Muscle of leg (tissue), 11 donors: ENCODE measurements around the gene TEAD1. TPM values are rescaled to one million over a fixed set of nuclear protein-coding genes. Genes with fewer than 3 reads are reported as not detected.

ENCODE experiments used
- DNase-seq: peaks from one replicate; pipeline ENCODE4 v3.0.0; 2013
- H3K27ac ChIP-seq: one replicate; pipeline ENCODE4 v1.5.1; 2013; ENCODE audit warnings: mild to moderate bottlenecking, low read length, control low read depth
- H3K27me3 ChIP-seq: one replicate; pipeline ENCODE4 v1.6.1; 2013; ENCODE audit warnings: low read length; ENCODE audit not compliant: control insufficient read depth, insufficient read depth
- H3K36me3 ChIP-seq: one replicate; pipeline ENCODE4 v1.6.1; 2013; ENCODE audit warnings: low read length; ENCODE audit not compliant: control insufficient read depth, insufficient read depth
- H3K4me1 ChIP-seq: one replicate; pipeline ENCODE4 v1.6.1; 2013; ENCODE audit warnings: low read length; ENCODE audit not compliant: control insufficient read depth, insufficient read depth
- H3K4me3 ChIP-seq: one replicate; pipeline ENCODE4 v1.5.1; 2013; ENCODE audit warnings: low read length, control low read depth
- H3K9me3 ChIP-seq: replicated peaks from 2 replicates; pipeline ENCODE4 v1.6.1; 2013; ENCODE audit warnings: low read depth, low read length; ENCODE audit not compliant: control insufficient read depth
- WGBS: methylation state at CpG from one replicate; pipeline ENCODE4 v1.1.5; 2013; ENCODE audit warnings: missing lambda C conversion rate; ENCODE audit not compliant: insufficient coverage; 5-methylcytosine and 5-hydroxymethylcytosine counted together
- polyA plus RNA-seq, 8 donors: library from polyadenylated mRNA; unstranded; fragments of 120-200 nt; gene quantifications; one replicate each; pipeline versions ENCODE4 v1.2.1 to v1.2.3, GENCODE V29; 2013; ENCODE audit warnings: inconsistent platforms in 1 of 8, low replicate concordance in 1 of 8; ENCODE audit not compliant: insufficient read length in 8 of 8, insufficient read depth in 1 of 8
- total RNA-seq: library from RNA; stranded (reverse); fragments of 120-200 nt; gene quantifications from one replicate; pipeline ENCODE4 v1.2.4, GENCODE V29; 2013

TEAD1 gene
- total and polyA plus RNA-seq, 9 donors = 53.9 to 104 (median 81.5) TPM

DNA sequence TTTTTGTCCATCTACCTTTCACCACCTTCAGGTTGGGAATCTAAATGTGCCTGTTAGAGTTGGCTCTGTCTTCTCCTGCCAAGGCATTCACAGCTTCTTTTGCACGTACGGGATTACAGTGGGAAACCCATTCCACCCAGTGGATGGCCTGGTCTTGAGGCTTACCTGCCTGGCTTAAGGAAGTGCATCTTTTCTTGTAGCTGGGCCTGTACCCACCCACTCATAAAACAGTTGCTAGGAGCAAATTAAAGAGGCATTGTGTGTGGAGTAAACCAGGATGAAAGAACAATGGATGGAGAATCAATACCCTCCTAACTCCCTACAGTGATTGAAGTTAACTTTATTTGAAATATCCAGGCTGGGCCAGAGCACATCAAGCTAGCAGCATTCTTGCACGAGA, 71.6 kb downstream of the TEAD1 start:
- DNase-seq = no peak
- Histone ChIP-seq H3K4me3 (no peak overlapping the region), H3K27me3 (no peaks in the 10 kb centered on the region), H3K4me1 (peaks cover 20% of the 10 kb centered on the region), H3K27ac (peak overlapping the region; percentile 51), H3K36me3 (no peaks in the 10 kb centered on the region), H3K9me3 (no peaks in the 10 kb centered on the region)
- WGBS = no CpG with 5 or more reads among the region's 3 CpGs

GRCh38 chr11:12746593-12747097, 72.4 kb downstream of the TEAD1 start:
- Histone ChIP-seq H3K4me3 (no peak overlapping the region), H3K27ac (peak overlapping the region; percentile 25), H3K27me3 (no peaks in the 10 kb centered on the region), H3K4me1 (peaks cover 20% of the 10 kb centered on the region), H3K36me3 (no peaks in the 10 kb centered on the region), H3K9me3 (no peaks in the 10 kb centered on the region)
- peak; percentile 82 for DNase-seq
- WGBS = 21% methylated on average over 6 of the region's 6 CpGs

DNA sequence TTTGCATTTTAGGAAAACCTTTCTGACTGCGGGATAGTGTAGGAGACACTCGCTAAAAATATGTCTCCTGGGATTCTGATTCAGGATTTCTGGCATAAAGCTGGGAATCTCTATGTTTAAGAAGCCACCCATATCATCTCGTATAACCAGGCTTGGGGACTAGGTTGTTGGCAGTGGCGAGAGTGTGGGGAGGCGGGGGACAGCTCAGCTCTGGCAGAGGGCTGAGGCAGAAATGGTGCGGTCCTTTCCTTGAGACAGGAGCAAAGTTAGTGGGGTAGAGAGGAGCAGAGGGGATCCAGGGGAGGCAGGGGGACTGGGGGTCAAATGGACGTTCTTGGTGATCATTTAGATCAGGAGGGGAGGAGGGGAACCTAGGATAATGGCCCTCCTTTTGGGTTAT, 74.3 kb downstream of the TEAD1 start:
- Histone ChIP-seq H3K9me3 (no peaks in the 10 kb centered on the region), H3K4me1 (peaks cover 20% of the 10 kb centered on the region), H3K27me3 (no peaks in the 10 kb centered on the region), H3K4me3 (no peak overlapping the region), H3K27ac (no peak overlapping the region), H3K36me3 (no peaks in the 10 kb centered on the region)
- no peak for DNase-seq
- 74% methylated on average over 3 of the region's 7 CpGs for WGBS

DNA sequence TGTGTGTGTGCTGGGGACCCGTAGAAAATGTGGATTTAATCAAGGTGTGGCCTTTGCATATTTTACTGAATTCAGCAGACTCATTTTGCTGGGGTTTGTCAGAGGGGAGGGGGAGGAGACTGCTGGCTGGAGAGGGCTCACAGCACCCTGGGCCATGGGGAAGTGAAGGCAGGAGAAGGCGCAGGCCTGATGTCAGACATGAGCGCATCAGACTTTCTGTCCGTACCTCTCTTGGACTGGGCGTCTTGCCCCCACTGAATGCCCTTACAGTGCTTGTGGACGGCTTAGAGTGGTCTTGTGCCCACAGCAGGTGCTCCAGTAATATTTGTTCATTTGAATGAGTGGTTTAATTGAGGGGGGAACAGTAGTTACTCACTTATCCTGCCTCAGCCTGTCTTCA, 75.2 kb downstream of the TEAD1 start:
- peaks cover 15% of the 10 kb centered on the region for H3K4me1 ChIP-seq
- no peak for DNase-seq
- WGBS = 89% methylated on average over 6 of the region's 6 CpGs
- H3K4me3 ChIP-seq = no peak overlapping the region
- no peak overlapping the region for H3K27ac ChIP-seq
- H3K27me3 ChIP-seq = no peaks in the 10 kb centered on the region
- H3K36me3 ChIP-seq = no peaks in the 10 kb centered on the region
- no peaks in the 10 kb centered on the region for H3K9me3 ChIP-seq

DNA sequence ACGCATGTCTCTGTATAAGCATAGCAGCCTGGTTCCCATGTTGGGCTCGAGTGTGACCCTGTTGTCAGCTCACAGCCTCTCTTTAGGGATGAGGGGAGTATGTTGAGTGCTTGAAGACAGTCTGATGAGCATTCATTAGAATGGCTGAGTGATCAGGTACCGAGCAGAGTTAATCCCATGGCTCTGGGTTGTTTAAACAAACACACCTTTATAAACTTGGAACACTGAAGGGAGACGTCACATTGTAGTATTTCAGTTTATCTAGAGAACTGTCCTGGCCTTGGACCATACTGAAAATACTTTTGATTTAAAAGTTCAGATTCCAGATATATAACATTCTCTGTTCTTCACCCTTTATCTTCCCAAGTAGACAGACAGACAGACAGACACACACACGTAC, 76.0 kb downstream of the TEAD1 start:
- no peak overlapping the region for H3K27ac ChIP-seq

DNA sequence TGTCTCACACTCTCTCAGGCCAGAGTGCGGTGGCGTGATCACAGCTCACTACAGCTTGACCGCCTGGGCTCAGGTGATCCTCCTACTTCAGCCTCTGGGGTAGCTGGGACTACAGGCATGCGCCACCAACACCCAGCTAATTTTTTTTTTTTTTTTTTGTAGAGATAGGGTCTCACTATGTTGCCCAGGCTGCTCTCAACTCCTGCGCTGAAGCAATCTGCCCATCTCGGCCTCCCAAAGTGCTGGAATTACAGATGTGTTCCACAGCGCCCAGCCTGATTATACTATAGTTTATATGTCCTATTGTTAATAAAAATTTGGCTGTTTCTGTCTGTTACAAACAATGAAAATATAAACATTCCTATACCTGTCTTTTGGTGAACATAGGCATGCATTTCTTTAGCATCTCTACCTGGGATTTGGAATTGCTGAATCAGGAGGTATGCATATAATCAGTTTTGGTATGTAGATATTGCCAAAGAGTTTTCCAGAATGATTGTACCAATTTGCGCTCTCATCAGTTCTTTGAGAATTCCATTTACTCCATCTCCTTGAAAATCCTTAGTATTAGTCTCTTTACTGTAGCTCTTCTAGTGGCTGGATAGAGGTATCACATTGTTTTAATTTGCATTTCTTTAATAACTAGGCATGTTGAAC, 78.8 kb downstream of the TEAD1 start:
- H3K4me3 ChIP-seq = no peak overlapping the region
- H3K27me3 ChIP-seq = no peaks in the 10 kb centered on the region
- H3K36me3 ChIP-seq = no peaks in the 10 kb centered on the region
- H3K27ac ChIP-seq = no peak overlapping the region
- DNase-seq = no peak
- H3K9me3 ChIP-seq = no peaks in the 10 kb centered on the region
- WGBS = no CpG with 5 or more reads among the region's 8 CpGs
- peaks cover 3% of the 10 kb centered on the region for H3K4me1 ChIP-seq

More for the DNA sequence above, 76.0 kb downstream of the TEAD1 start:
- H3K9me3 ChIP-seq = no peaks in the 10 kb centered on the region
- 96% methylated on average over 2 of the region's 5 CpGs for WGBS
- H3K4me3 ChIP-seq = no peak overlapping the region
- peaks cover 15% of the 10 kb centered on the region for H3K4me1 ChIP-seq
- no peaks in the 10 kb centered on the region for H3K36me3 ChIP-seq
- DNase-seq = no peak
- H3K27me3 ChIP-seq = no peaks in the 10 kb centered on the region

DNA sequence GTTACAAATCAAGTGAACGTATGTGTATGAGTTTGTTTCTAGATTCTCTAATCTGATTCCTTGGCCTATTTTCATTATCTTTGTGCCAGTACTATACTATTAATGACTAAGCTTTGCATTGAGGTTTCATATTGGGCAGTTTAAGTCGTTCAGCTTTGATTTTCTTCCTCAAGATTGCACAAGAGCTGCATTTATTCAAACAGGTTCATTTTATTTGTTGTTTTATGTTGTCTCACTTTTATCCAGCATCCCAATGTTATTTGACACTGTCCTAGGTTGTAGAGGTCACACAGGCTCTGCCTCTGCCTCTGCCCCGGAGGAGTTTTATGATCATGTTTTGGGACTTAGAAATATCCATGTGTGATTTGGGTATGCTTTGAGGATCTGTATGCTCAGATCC, 79.8 kb downstream of the TEAD1 start:
- Histone ChIP-seq H3K4me1 (no peaks in the 10 kb centered on the region), H3K27ac (no peak overlapping the region), H3K36me3 (no peaks in the 10 kb centered on the region), H3K9me3 (no peaks in the 10 kb centered on the region), H3K4me3 (no peak overlapping the region), H3K27me3 (no peaks in the 10 kb centered on the region)
- WGBS = no CpG with 5 or more reads among the region's 3 CpGs
- no peak for DNase-seq

- WGBS = 88% methylated on average over 2 of the region's 3 CpGs
- Histone ChIP-seq H3K4me3 (no peak overlapping the region), H3K36me3 (no peaks in the 10 kb centered on the region), H3K9me3 (no peaks in the 10 kb centered on the region), H3K27me3 (no peaks in the 10 kb centered on the region), H3K27ac (no peak overlapping the region), H3K4me1 (no peaks in the 10 kb centered on the region)
- DNase-seq = no peak
These were observed 80.5 kb downstream of the TEAD1 start for GRCh38 chr11:12754582-12755234.

- no peak overlapping the region for H3K4me3 ChIP-seq
- H3K27ac ChIP-seq = no peak overlapping the region
- H3K4me1 ChIP-seq = no peaks in the 10 kb centered on the region
- no peaks in the 10 kb centered on the region for H3K27me3 ChIP-seq
- no peaks in the 10 kb centered on the region for H3K9me3 ChIP-seq
- WGBS = 70% methylated on average over 8 of the region's 9 CpGs
- DNase-seq = no peak
- no peaks in the 10 kb centered on the region for H3K36me3 ChIP-seq
These were observed 81.6 kb downstream of the TEAD1 start for GRCh38 chr11:12755510-12756453.

GRCh38 chr11:12756454-12756806, 82.2 kb downstream of the TEAD1 start:
- no peaks in the 10 kb centered on the region for H3K9me3 ChIP-seq
- no peaks in the 10 kb centered on the region for H3K27me3 ChIP-seq
- H3K4me1 ChIP-seq = no peaks in the 10 kb centered on the region
- H3K4me3 ChIP-seq = no peak overlapping the region
- H3K27ac ChIP-seq = no peak overlapping the region
- DNase-seq = no peak
- no peaks in the 10 kb centered on the region for H3K36me3 ChIP-seq
- no CpG with 5 or more reads among the region's 1 CpG for WGBS
